ENCODE results near the gene MAD1L1. TPM values are rescaled to one million over a fixed set of nuclear protein-coding genes. Genes with fewer than 3 reads are reported as not detected.
A peak's percentile ranks its signal among the peaks of the same experiment; 100 is the strongest.

The MAD1L1 gene
- total and polyA plus RNA-seq, 2 of the 4 experiments (the other 2 are of a cell fraction), result 29.0 to 40.9 TPM

- Histone ChIP-seq H2BK20ac (ENCODE audit: low read depth, low read length) (no peak overlapping the region), H3K36me3 (ENCODE audit: control insufficient read depth, insufficient read depth, low read length) (peaks cover 2% of the 10 kb centered on the region; the same call in 1 of the 2 replicates), H2AK9ac (replicated peaks; ENCODE audit: low read depth, low read length, poor library complexity) (no peak overlapping the region), H3K79me1 (ENCODE audit: low read depth in 1 of 2, low read length in 2 of 2) (peaks cover 0 to 12% of the 10 kb centered on the region in 2 experiments; a peak in 1 of 4 replicates), H3K56ac (ENCODE audit: extremely low read depth, insufficient read depth, low read length) (no peak overlapping the region), H2AFZ (replicated peaks; ENCODE audit: low read length, poor library complexity) (peak overlapping the region; percentile 43), H4K5ac (ENCODE audit: low read depth, low read length) (no peak overlapping the region), H3K14ac (replicated peaks; ENCODE audit: low read depth, low read length) (no peak overlapping the region), H3K27me3 (ENCODE audit: control insufficient read depth, insufficient read depth, low read length) (no peaks in the 10 kb centered on the region), H3K4me3 (ENCODE audit: insufficient read depth, low read depth, low read length) (no peak overlapping the region), H3K9me1 (ENCODE audit: insufficient read depth, low read length) (no peaks in the 10 kb centered on the region; the same call in 1 of the 2 replicates), H3K27ac (ENCODE audit: insufficient read depth, low read length) (no peak overlapping the region), H3K9me3 (ENCODE audit: control insufficient read depth, insufficient read depth, low read length) (no peaks in the 10 kb centered on the region), H4K91ac (ENCODE audit: insufficient read depth, low read depth, low read length) (no peak overlapping the region), H4K20me1 (ENCODE audit: insufficient read depth, low read length) (no peaks in the 10 kb centered on the region), H3K23ac (ENCODE audit: low read depth, low read length) (no peak overlapping the region), H3K4me2 (ENCODE audit: low read depth, low read length) (no peak overlapping the region), H3K9ac (ENCODE audit: low read depth, low read length) (no peak overlapping the region), H4K8ac (ENCODE audit: low read depth in 2 of 2, low read length in 2 of 2) (no peak overlapping the region), H3K18ac (ENCODE audit: low read depth, low read length) (no peak overlapping the region), H3K4ac (ENCODE audit: low read depth, low read length) (no peak overlapping the region), H2BK120ac (ENCODE audit: low read depth, low read length) (no peak overlapping the region), H2AK5ac (ENCODE audit: low read depth, low read length) (no peak overlapping the region), H2BK15ac (ENCODE audit: low read depth, low read length) (no peak overlapping the region), H3K4me1 (ENCODE audit: control insufficient read depth, insufficient read depth, low read length) (no peaks in the 10 kb centered on the region), H2BK5ac (ENCODE audit: low read depth, low read length, poor library complexity, severe bottlenecking) (no peak overlapping the region)
- 96% methylated on average over 32 of the region's 36 CpGs; no CpG with 5 or more reads in 1 of the 2 experiments for WGBS, 2 experiments (ENCODE audit: extremely low coverage in 2 of 2, insufficient read length in 1 of 2)
- ChIA-PET POLR2A (ENCODE audit: unreplicated experiment) (no interaction called here), CTCF (no interaction called here)
- in situ Hi-C loops (cut with MboI; ENCODE audit: low sequenced_read_pairs) (no loop called here), dilution Hi-C loops (cut with HindIII; ENCODE audit: low sequenced_read_pairs, unreplicated experiment) (no loop called here), intact Hi-C loops (cut with micrococcal nuclease) (no loop called here)
- DNase-seq, result no peak
- no peak for ATAC-seq (ENCODE audit: low read depth)
- BruUV-seq (replicated peaks), result no TSS peak
- TF ChIP-seq POLR2A (IDR thresholded peaks at IDR 0.05; ENCODE audit: low read depth, low read length), result no peak
- no peak for TF ChIP-seq BHLHE40 (IDR thresholded peaks at IDR 0.05; ENCODE audit: low read depth, low read length)
- TF ChIP-seq FOS (IDR thresholded peaks at IDR 0.05; ENCODE audit: low read depth, low read length), result no peak
- TF ChIP-seq RCOR1 (IDR thresholded peaks at IDR 0.05; ENCODE audit: insufficient replicate concordance, low read length), result no peak
- no peak for TF ChIP-seq CTCF (conservative IDR thresholded peaks at IDR 0.05; ENCODE audit: low read depth, low read length)
- no peak for TF ChIP-seq NFE2L2 (IDR thresholded peaks at IDR 0.05; ENCODE audit: low read depth, low read length)
- TF ChIP-seq ELK1 (IDR thresholded peaks at IDR 0.05; ENCODE audit: borderline replicate concordance, low read depth, low read length), result no peak
- no peak for TF ChIP-seq MAZ (IDR thresholded peaks at IDR 0.05; ENCODE audit: borderline replicate concordance, low read depth, low read length)
These were observed 364.1 kb downstream of the MAD1L1 start for GRCh38 chr7:1868516-1869165.
